ENCODE results near the gene HMCES.
"Not testable (repeated sequence)": the region's sequence is repeated elsewhere in the genome, so short reads cannot be mapped to it uniquely, and the experiment has no call there.

The HMCES gene

DNA sequence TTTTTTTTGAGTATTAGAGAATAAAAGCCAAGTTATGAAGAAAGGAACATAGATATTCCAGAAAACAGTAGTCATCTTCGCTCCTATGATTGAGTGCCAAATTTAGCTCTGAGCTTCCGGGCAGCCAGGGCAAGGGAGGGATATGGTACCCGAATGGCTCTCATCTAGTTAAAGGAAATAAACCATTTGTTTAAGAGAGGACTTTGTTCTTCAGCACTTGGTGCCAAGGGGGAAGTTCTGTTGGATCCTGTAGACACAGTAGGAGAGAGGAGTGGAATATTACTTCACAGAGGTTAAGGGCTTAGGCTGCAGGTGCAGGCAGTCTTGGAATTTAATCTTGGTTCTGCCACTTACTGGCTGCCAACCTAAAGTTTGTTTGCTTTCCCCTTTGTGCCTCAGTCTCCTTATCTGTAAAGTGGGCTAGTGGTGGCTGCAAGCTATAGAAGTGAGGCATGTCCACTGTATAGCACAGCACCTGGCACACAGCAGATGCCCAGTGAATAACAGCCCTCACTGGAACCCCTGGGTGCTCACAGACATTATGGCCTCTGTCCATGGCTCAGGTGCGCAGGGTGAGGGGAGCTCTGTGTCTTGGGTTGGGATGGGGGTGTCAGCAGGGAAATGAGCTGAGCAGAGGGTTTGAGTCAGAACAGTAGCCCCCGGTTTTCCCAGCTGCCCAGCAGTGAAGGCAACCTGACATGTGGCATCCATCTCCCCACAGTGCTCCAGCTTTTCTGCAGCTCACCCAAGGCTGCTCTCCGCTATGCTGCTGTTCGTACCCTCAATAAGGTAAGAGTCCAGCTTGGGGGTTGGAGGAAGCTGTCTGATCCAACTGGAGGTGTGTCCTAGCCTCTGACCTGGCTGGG lies 18.8 kb upstream of the HMCES start:
- DNase-seq, result no peak

DNA sequence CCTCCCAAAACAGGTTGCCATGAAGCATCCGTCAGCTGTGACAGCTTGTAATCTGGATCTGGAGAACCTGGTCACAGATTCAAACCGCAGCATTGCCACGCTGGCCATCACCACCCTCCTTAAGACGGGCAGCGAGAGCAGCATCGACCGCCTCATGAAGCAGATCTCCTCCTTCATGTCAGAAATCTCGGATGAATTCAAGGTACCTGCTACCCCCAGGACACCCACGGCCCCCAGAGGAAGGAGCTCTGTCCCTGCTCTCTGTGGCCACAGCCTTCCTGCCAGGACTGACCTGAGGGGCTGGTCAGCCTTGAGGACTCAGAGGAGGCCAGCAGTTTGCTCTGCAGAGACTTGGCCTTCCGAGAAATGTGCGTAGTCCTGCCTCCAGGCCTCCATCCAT lies 18.1 kb upstream of the HMCES start:
- no peak for DNase-seq

GRCh38 chr3:129261894-129262293 lies 16.8 kb upstream of the HMCES start:
- DNase-seq, result no peak

GRCh38 chr3:129263161-129263910 lies 15.3 kb upstream of the HMCES start:
- DNase-seq, result no peak

DNA sequence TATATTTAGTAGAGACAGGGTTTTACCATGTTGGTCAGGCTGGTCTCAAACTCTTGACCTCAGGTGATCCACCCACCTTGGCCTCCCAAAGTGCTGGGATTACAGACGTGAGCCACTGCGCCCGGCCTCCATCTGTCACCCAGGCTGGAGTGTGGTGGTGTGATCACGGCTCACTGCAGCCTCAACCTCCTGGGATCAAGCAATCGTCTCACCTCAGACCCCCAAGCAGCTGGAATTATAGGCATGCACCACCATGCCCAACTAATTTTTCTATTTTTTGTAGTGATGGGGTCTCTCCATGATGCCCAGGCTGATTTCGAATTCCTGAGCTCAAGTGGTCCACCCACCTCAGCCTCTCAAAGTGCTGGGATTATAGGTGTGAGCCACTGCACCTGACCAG lies 13.7 kb upstream of the HMCES start:
- not testable (repeated sequence) for DNase-seq

GRCh38 chr3:129266651-129267050 lies 12.0 kb upstream of the HMCES start:
- peak; percentile 7 for DNase-seq

DNA sequence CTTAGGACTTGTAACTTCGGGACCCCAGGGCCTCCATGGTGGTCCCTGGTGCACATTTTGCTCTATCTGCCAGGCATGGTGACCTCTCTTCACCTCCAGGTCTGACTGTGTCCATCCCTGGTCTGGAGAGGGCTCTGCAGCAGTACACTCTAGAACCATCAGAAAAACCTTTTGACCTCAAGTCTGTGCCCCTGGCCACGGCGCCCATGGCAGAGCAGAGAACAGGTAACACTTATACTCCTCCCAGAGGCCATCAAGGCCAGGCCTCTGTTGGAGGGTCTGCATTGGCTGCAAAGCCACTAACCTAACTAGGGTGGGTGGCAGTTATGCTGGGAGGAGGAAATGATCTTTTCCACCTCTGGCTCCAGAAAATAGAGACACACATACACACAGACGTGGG lies 10.3 kb upstream of the HMCES start:
- DNase-seq, result peak; percentile 10

GRCh38 chr3:129271674-129272073 lies 7.0 kb upstream of the HMCES start:
- DNase-seq, result no peak

- DNase-seq, result no peak
These were observed 2.3 kb upstream of the HMCES start for GRCh38 chr3:129276385-129276784.

DNA sequence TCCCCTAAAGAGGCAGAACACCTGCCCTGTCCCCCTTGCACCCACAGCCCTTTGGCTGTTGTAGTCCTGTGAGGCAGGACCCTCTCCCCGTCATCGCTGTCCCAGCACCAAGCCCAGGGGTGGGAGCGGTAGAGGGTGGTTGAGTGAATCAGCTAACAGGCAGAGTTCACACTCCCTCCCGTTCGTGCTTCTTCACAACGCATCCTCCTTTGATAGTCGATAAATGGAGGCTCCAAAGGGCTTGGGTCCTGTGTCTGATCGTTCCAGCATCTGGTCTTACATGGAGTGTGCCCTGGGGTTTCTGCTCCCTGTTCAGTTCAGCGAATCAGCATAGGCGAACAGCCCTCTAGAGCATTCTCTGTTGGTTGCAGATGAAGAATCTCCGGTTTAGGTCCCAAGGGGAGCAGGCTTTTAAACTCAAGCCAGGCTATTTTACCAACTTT lies 820 bp upstream of the HMCES start:
- DNase-seq, result no peak

DNA sequence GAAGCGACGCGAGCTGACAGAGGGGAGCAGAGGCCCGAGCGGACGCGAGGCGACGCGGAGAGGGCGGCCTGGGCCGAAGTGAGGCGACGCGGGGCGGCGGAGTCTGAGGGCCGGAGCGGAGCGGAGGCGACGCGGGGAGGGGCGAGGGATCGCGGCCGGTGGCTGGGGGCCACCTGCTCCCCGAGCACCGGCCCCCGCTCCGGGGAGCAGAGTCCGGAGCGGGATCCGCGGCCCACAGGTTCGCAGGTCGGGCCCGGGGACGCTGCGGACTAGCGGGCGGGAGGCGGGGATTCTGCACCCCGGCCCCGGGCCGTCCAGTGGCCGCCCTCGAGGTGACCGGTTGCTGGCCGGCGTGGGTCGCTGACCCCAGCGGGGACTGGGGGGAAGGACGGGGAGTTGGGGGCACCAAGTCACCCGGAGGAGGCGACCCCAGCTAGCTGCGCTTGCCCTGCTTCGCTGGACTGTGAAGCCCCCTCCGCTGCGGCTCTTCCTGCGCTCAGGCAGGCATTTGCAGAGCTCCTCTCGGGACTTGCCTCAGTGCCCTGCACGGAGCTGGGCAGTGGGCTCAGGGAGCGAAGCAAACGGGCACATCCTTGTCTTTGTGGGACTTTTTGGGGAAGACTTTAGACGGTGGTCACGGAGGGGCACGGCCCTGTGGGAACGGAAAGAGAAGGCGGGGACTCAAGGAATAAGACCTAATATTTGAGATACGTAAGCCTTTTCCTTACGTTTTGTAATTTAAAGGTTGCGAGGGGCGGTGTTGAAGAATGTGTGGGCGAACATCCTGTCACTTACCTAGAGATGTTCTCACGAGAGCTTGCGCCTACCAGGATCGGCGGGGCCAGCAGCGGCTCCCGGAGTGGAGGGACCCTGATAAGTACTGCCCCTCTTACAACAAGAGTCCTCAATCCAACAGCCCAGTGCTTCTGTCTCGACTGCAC lies 566 bp downstream of the HMCES start:
- DNase-seq, result peak; percentile 59

- no peak for DNase-seq
These were observed 1.5 kb downstream of the HMCES start for GRCh38 chr3:129280183-129280582.

- no peak for DNase-seq
These were observed 3.1 kb downstream of the HMCES start for GRCh38 chr3:129281726-129282125.

GRCh38 chr3:129282727-129283327 lies 4.2 kb downstream of the HMCES start:
- DNase-seq, result no peak

- DNase-seq, result no peak
These were observed 7.4 kb downstream of the HMCES start for GRCh38 chr3:129286081-129286480.

GRCh38 chr3:129288446-129288845 lies 9.8 kb downstream of the HMCES start:
- DNase-seq, result no peak

GRCh38 chr3:129289201-129289921 lies 10.7 kb downstream of the HMCES start:
- no peak for DNase-seq

- no peak for DNase-seq
These were observed 12.7 kb downstream of the HMCES start for GRCh38 chr3:129291236-129291886.

- DNase-seq, result no peak
These were observed 16.6 kb downstream of the HMCES start for GRCh38 chr3:129295286-129295685.

DNA sequence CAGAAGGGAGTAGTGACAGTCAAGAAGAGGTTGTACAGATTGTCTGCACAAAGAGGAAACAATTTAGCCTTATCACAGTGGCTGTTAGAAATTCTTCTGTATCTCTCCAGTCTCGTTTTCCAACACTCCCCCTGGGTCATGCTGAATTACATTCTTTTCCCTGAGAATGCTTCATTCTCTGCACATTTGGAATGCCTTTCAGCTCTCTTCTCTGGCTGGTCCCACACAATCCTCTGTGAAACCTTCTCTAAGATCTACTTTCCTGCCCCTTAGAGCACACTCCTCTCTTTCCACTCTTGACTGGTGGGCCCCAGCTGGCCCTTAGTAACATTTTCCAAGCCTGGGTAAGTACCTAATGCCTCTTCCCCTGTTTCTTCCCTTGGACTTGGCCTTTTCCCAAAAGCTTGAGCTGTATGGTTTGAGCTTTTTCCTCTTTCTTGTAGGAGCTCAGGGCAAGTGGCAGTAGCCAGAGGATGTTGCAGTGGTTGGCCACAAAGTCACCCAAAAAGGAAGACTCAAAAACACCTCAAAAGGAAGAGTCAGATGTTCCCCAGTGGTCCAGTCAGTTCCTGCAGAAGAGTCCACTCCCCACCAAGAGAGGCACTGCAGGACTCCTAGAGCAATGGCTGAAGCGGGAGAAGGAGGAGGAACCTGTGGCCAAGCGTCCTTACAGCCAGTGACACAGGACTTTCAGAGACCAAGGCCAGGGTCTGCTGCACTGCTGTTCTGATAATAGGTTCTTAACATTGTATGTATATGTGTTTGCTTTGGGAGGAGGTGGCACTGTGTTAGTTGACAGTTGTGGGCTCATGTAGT lies 25.7 kb downstream of the HMCES start:
- DNase-seq, result no peak

GRCh38 chr3:129304962-129305222 lies 26.2 kb downstream of the HMCES start:
- no peak for DNase-seq
